ENCODE data around the gene TMEM131L.
"Not testable (repeated sequence)": the region's sequence is repeated elsewhere in the genome, so short reads cannot be mapped to it uniquely, and the experiment has no call there.

Gene TMEM131L

DNA sequence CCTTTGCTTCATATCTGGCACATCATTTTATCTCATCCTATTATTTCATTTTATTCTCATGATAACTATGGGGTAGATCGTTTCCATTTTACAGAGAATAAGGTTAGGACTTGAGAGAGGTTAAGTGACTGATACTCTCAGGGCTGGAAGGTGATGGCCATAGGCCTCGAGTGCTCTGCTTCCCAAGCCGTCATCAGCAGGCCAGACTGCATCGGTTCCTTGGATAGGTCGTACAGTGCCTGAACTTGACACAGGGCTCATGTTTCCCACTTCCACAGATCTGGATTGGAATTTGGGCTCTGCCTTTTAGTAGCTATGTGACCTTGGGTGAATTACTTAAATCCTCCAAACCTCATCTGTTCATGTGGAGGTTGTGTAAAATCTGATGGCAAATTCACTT lies 81.4 kb downstream of the TMEM131L start:
- in situ Hi-C loops (cut with HindIII; ENCODE audit: low sequenced_read_pairs): no loop called here
- H3K4me3 ChIP-seq (ENCODE audit: low read depth, low read length): no peak overlapping the region
- no peak for DNase-seq (ENCODE audit: low read depth, low spot score)
- TF ChIP-seq CTCF (IDR thresholded peaks at IDR 0.05; ENCODE audit: low read depth, low read length): no peak

DNA sequence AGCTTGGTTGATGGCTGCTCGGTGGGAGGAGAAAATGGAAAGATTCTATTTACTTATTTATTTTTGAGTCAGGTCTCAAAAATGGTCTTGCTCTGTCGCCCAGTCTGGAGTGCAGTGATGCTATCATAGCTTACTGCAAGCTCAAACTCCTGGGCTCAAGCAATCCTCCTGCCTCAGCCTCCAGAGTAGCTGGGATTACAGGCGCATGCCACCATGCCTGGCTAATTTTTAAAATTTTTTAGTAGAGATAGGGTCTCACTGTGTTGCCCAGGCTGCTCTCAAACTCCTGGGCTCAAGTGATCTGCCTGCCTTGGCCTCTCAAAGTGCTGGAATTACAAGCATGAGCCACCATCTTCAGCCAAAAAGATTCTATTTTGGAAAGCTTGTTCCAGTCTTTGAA lies 82.7 kb downstream of the TMEM131L start:
- H3K4me3 ChIP-seq (ENCODE audit: low read depth, low read length); DNase-seq (ENCODE audit: low read depth, low spot score); in situ Hi-C loops (cut with HindIII; ENCODE audit: low sequenced_read_pairs): not testable (repeated sequence)

- TF ChIP-seq CTCF (IDR thresholded peaks at IDR 0.05; ENCODE audit: low read depth, low read length): no peak
- in situ Hi-C loops (cut with HindIII; ENCODE audit: low sequenced_read_pairs): no loop called here
- H3K4me3 ChIP-seq (ENCODE audit: low read depth, low read length): no peak overlapping the region
- DNase-seq (ENCODE audit: low read depth, low spot score): no peak
Measured at GRCh38 chr4:153549405-153549804, 83.2 kb downstream of the TMEM131L start.

- in situ Hi-C loops (cut with HindIII; ENCODE audit: low sequenced_read_pairs): no loop called here
- no peak for DNase-seq (ENCODE audit: low read depth, low spot score)
- no peak overlapping the region for H3K4me3 ChIP-seq (ENCODE audit: low read depth, low read length)
- no peak for TF ChIP-seq CTCF (IDR thresholded peaks at IDR 0.05; ENCODE audit: low read depth, low read length)
Measured at GRCh38 chr4:153553155-153553818, 87.1 kb downstream of the TMEM131L start.

DNA sequence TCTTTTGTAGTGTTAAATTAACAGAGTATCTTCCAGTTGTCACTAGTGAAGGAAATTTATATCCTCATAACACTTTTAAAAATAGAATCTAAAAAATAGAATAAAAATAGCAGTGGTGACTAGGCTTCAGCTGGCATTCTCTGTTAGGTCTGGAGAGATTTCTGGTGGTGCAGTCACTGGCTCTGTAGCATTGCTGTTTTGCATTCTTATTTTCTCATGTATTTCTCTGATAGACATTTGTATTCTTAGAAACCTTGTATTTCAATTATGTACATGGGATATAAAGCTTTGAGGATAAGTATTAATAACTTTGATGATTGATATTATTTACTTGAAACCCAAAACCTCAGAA lies 87.6 kb downstream of the TMEM131L start:
- TF ChIP-seq CTCF (IDR thresholded peaks at IDR 0.05; ENCODE audit: low read depth, low read length): no peak
- H3K4me3 ChIP-seq (ENCODE audit: low read depth, low read length): no peak overlapping the region
- in situ Hi-C loops (cut with HindIII; ENCODE audit: low sequenced_read_pairs): no loop called here
- DNase-seq (ENCODE audit: low read depth, low spot score): no peak

- TF ChIP-seq CTCF (IDR thresholded peaks at IDR 0.05; ENCODE audit: low read depth, low read length): no peak
- peak; percentile 91 for DNase-seq (ENCODE audit: low read depth, low spot score)
- no peak overlapping the region for H3K4me3 ChIP-seq (ENCODE audit: low read depth, low read length)
- in situ Hi-C loops (cut with HindIII; ENCODE audit: low sequenced_read_pairs): no loop called here
Measured at GRCh38 chr4:153555730-153556434, 89.7 kb downstream of the TMEM131L start.

DNA sequence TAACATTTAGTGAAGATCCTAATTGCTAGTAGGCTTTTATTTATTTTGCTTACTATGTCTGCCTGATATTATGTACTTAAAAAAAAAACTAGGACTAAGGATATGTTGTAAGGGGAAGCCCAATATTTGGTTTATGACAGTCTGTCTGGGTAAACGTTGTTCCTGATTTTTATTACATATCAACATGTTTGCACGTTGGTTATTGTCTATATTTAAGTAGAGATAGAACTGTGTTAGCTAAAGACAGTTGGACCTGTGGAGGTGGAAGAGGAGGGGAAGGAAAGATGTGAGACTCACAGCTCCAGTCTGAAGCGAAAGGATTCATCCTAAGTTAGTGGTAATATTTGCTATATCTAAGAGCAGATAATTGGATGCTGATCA lies 90.3 kb downstream of the TMEM131L start:
- DNase-seq (ENCODE audit: low read depth, low spot score): no peak
- no peak overlapping the region for H3K4me3 ChIP-seq (ENCODE audit: low read depth, low read length)
- in situ Hi-C loops (cut with HindIII; ENCODE audit: low sequenced_read_pairs): no loop called here
- TF ChIP-seq CTCF (IDR thresholded peaks at IDR 0.05; ENCODE audit: low read depth, low read length): no peak
